Measurements from ENCODE around the gene COP1.

COP1 gene

GRCh38 chr1:175941164-175941563 lies 265.9 kb downstream of the COP1 start:
- ATAC-seq = no peak
- no peak for TF ChIP-seq CSRNP3 (CRISPR knock-in tag; IDR thresholded peaks at IDR 0.05)
- no peak for TF ChIP-seq TSHZ2 (CRISPR knock-in tag; IDR thresholded peaks at IDR 0.05)
- no peak for TF ChIP-seq ZFP3 (CRISPR knock-in tag; IDR thresholded peaks at IDR 0.05)
- TF ChIP-seq ESRRG (CRISPR knock-in tag; IDR thresholded peaks at IDR 0.05) = no peak
- TF ChIP-seq PPARA (CRISPR knock-in tag; IDR thresholded peaks at IDR 0.05; ENCODE audit: borderline replicate concordance) = no peak
- no peak for TF ChIP-seq ZNF8 (CRISPR knock-in tag; IDR thresholded peaks at IDR 0.05)
- no peak for TF ChIP-seq PATZ1 (CRISPR knock-in tag; IDR thresholded peaks at IDR 0.05; ENCODE audit: borderline replicate concordance)
- TF ChIP-seq RARB (CRISPR knock-in tag; IDR thresholded peaks at IDR 0.05) = no peak
- no peak for TF ChIP-seq ARNTL (CRISPR knock-in tag; IDR thresholded peaks at IDR 0.05; ENCODE audit: borderline replicate concordance, low read depth)
- no peak for TF ChIP-seq TOX (CRISPR knock-in tag; IDR thresholded peaks at IDR 0.05; ENCODE audit: borderline replicate concordance)
- TF ChIP-seq ZC3H10 (CRISPR knock-in tag; IDR thresholded peaks at IDR 0.05) = no peak
- no peak for TF ChIP-seq ZNF565 (CRISPR knock-in tag; conservative IDR thresholded peaks at IDR 0.05; ENCODE audit: low read depth)
- TF ChIP-seq GLIS3 (CRISPR knock-in tag; IDR thresholded peaks at IDR 0.05) = no peak
- TF ChIP-seq SNAI2 (CRISPR knock-in tag; IDR thresholded peaks at IDR 0.05) = no peak
- TF ChIP-seq CREB5 (CRISPR knock-in tag; IDR thresholded peaks at IDR 0.05; ENCODE audit: low read depth) = no peak

GRCh38 chr1:175936736-175937135 lies 270.4 kb downstream of the COP1 start:
- no peak for TF ChIP-seq POU6F1 (CRISPR knock-in tag; IDR thresholded peaks at IDR 0.05; ENCODE audit: borderline replicate concordance, low read depth)
- no peak for TF ChIP-seq PPARA (CRISPR knock-in tag; IDR thresholded peaks at IDR 0.05; ENCODE audit: borderline replicate concordance)

GRCh38 chr1:175935566-175936115 lies 271.4 kb downstream of the COP1 start:
- ATAC-seq = no peak
- TF ChIP-seq ARNTL (CRISPR knock-in tag; IDR thresholded peaks at IDR 0.05; ENCODE audit: borderline replicate concordance, low read depth) = no peak
- no peak for TF ChIP-seq PATZ1 (CRISPR knock-in tag; IDR thresholded peaks at IDR 0.05; ENCODE audit: borderline replicate concordance)
- no peak for TF ChIP-seq TOX (CRISPR knock-in tag; IDR thresholded peaks at IDR 0.05; ENCODE audit: borderline replicate concordance)
- no peak for TF ChIP-seq CREB5 (CRISPR knock-in tag; IDR thresholded peaks at IDR 0.05; ENCODE audit: low read depth)
- no peak for TF ChIP-seq BACH2 (CRISPR knock-in tag; IDR thresholded peaks at IDR 0.05; ENCODE audit: borderline replicate concordance)
- no peak for TF ChIP-seq PPARA (CRISPR knock-in tag; IDR thresholded peaks at IDR 0.05; ENCODE audit: borderline replicate concordance)
- TF ChIP-seq ZFP30 (CRISPR knock-in tag; IDR thresholded peaks at IDR 0.05) = no peak
- TF ChIP-seq ZNF8 (CRISPR knock-in tag; IDR thresholded peaks at IDR 0.05) = no peak
- TF ChIP-seq TCF4 (CRISPR knock-in tag; IDR thresholded peaks at IDR 0.05; ENCODE audit: borderline replicate concordance) = no peak
- no peak for TF ChIP-seq ZNF70 (CRISPR knock-in tag; IDR thresholded peaks at IDR 0.05)
- TF ChIP-seq RARB (CRISPR knock-in tag; IDR thresholded peaks at IDR 0.05) = no peak
- TF ChIP-seq ZFP3 (CRISPR knock-in tag; IDR thresholded peaks at IDR 0.05) = no peak
- TF ChIP-seq ZNF565 (CRISPR knock-in tag; conservative IDR thresholded peaks at IDR 0.05; ENCODE audit: low read depth) = no peak
- TF ChIP-seq OSR1 (CRISPR knock-in tag; IDR thresholded peaks at IDR 0.05) = no peak

More at GRCh38 chr1:175936736-175937135, 270.4 kb downstream of the COP1 start:
- no peak for ATAC-seq

Data from SK-N-SH treated with all-trans-retinoic acid at 6 μM for 48 hours (cell line).